MV-4-11 (cell line): ENCODE measurements around the gene ALG11.
"Not testable (repeated sequence)": the region's sequence is repeated elsewhere in the genome, so short reads cannot be mapped to it uniquely, and the experiment has no call there.

ENCODE experiments used
- DNase-seq: peaks from one replicate; lab custom pipeline; 2025; lab: John Stamatoyannopoulos, UW

ALG11 gene

GRCh38 chr13:52029569-52029968 is 17.4 kb downstream of the ALG11 start:
- DNase-seq = no peak

GRCh38 chr13:52030401-52030800 is 18.2 kb downstream of the ALG11 start:
- not testable (repeated sequence) for DNase-seq

GRCh38 chr13:52033039-52033438 is 20.8 kb downstream of the ALG11 start:
- no peak for DNase-seq

GRCh38 chr13:52034616-52035226 is 22.5 kb downstream of the ALG11 start:
- no peak for DNase-seq

- DNase-seq = no peak
These were observed 23.8 kb downstream of the ALG11 start for GRCh38 chr13:52036037-52036436.

GRCh38 chr13:52043675-52044074 is 31.5 kb downstream of the ALG11 start:
- DNase-seq = no peak

GRCh38 chr13:52047463-52047862 is 35.3 kb downstream of the ALG11 start:
- no peak for DNase-seq

GRCh38 chr13:52048516-52048915 is 36.3 kb downstream of the ALG11 start:
- DNase-seq = no peak

GRCh38 chr13:52051400-52051799 is 39.2 kb downstream of the ALG11 start:
- DNase-seq = no peak

GRCh38 chr13:52053460-52053859 is 41.3 kb downstream of the ALG11 start:
- DNase-seq = no peak

- DNase-seq = not testable (repeated sequence)
These were observed 48.9 kb downstream of the ALG11 start for GRCh38 chr13:52061064-52061463.

GRCh38 chr13:52061587-52061986 is 49.4 kb downstream of the ALG11 start:
- no peak for DNase-seq

- DNase-seq = no peak
These were observed 55.0 kb downstream of the ALG11 start for GRCh38 chr13:52067237-52067636.

GRCh38 chr13:52070929-52071523 is 58.8 kb downstream of the ALG11 start:
- DNase-seq = peak; percentile 18
